Panc1 (cell line): Measurements from ENCODE around the gene PAK1. TPM values are rescaled to one million over a fixed set of nuclear protein-coding genes. Genes with fewer than 3 reads are reported as not detected.

Experiments
- ATAC-seq: fragments of 200-7000 bp; cut with Tn5 transposase; 2 replicates; pipeline ENCODE4 v1.9.1; 2020; ENCODE audit warnings: mild to moderate bottlenecking, moderate library complexity
- BruUV-seq: library from RNA; stranded (reverse); fragments of 400-500 nt; replicated peaks from 2 replicates; lab custom pipeline; 2021; lab: Mats Ljungman, UMichigan
- CTCF ChIA-PET: fragments of 300-600 bp; sonication (Branson Sonifier 250); formaldehyde crosslinking; loops from one replicate; lab custom pipeline; 2022; ENCODE audit warnings: antibody characterized with exemption; lab: Charles Lee
- POLR2A ChIA-PET: fragments of 300-600 bp; sonication (Branson Sonifier 250); formaldehyde crosslinking; loops from one replicate; lab custom pipeline; 2022; ENCODE audit warnings: antibody characterized with exemption; lab: Charles Lee
- DNase-seq: peaks from one replicate; pipeline ENCODE4 v3.0.0-alpha.2; 2010; ENCODE audit warnings: low read depth, low spot score
- H3K27ac ChIP-seq: 2 replicates; pipeline ENCODE4 v1.5.1; 2011; ENCODE audit warnings: mild to moderate bottlenecking, low read length, inconsistent platforms
- H3K27me3 ChIP-seq: fragments of 200-500 bp; sonication (Bioruptor generic); 2 replicates; pipeline ENCODE4 v1.6.0; 2014; ENCODE audit warnings: low read length, inconsistent platforms; ENCODE audit not compliant: control insufficient read depth, insufficient read depth
- H3K36me3 ChIP-seq: fragments of 200-500 bp; sonication (Bioruptor generic); 2 replicates; pipeline ENCODE4 v1.5.1; 2014; ENCODE audit warnings: inconsistent platforms, mild to moderate bottlenecking, low read length, moderate library complexity; ENCODE audit not compliant: control insufficient read depth, insufficient read depth
- H3K4me1 ChIP-seq: 2 replicates; pipeline ENCODE4 v1.5.1; 2011; ENCODE audit warnings: inconsistent platforms, mild to moderate bottlenecking, low read length, moderate library complexity; ENCODE audit not compliant: control insufficient read depth, insufficient read depth
- H3K4me3 ChIP-seq, 2 experiments: 2 replicates each; pipeline ENCODE4 v1.5.1; 2011 to 2012; ENCODE audit warnings: low read depth in 2 of 2, low read length in 2 of 2, mild to moderate bottlenecking in 2 of 2, inconsistent platforms in 1 of 2, moderate library complexity in 1 of 2
- H3K9me3 ChIP-seq: fragments of 200-500 bp; sonication (Bioruptor generic); 2 replicates; pipeline ENCODE4 v1.5.1; 2014; ENCODE audit warnings: low read depth, mild to moderate bottlenecking, inconsistent platforms, low read length, moderate library complexity; ENCODE audit not compliant: control insufficient read depth, insufficient read depth
- POLR2AphosphoS5 ChIP-seq: IDR thresholded peaks from 2 replicates; pipeline ENCODE4 v1.6.1; 2012; ENCODE audit warnings: mild to moderate bottlenecking, low read depth, low read length, moderate library complexity
- SIN3A ChIP-seq: IDR thresholded peaks from 2 replicates; pipeline ENCODE4 v1.6.1; 2012; ENCODE audit warnings: low read depth, mild to moderate bottlenecking, low read length, moderate library complexity, borderline replicate concordance; ENCODE audit not compliant: insufficient read depth
- TCF7L2 ChIP-seq: IDR thresholded peaks from 2 replicates; pipeline ENCODE4 v1.6.1; 2011; ENCODE audit warnings: mild to moderate bottlenecking, low read depth, low read length, inconsistent platforms
- in situ Hi-C: cut with HindIII; loops from 2 replicates; pipeline ENCODE4 v1.10.0; 2016; ENCODE audit warnings: low sequenced_read_pairs, low pct_unique_long_range_greater_than_20kb
- intact Hi-C: fragments of 100-400 bp; cut with micrococcal nuclease; formaldehyde crosslinking; loops from one replicate; pipeline ENCODE4 v1.10.0; 2022; ENCODE audit not compliant: unreplicated experiment
- total RNA-seq: library from RNA; stranded (reverse); gene quantifications from one replicate; pipeline ENCODE4 v1.2.1, GENCODE V29; 2021; ENCODE audit not compliant: unreplicated experiment
- TF ChIP-seq, protein P1 (sequence below), 2 experiments: IDR thresholded peaks; 2 replicates each; pipeline ENCODE4 v1.6.1; 2011 to 2012; ENCODE audit warnings: low read depth in 2 of 2, control low read depth in 1 of 2, low read length in 1 of 2, mild to moderate bottlenecking in 1 of 2, moderate library complexity in 1 of 2; ENCODE audit not compliant: insufficient read depth in 1 of 2
- TF ChIP-seq, protein P2 (sequence below): fragments of 450-650 bp; IDR thresholded peaks from 2 replicates; pipeline ENCODE4 v1.5.1; 2017; ENCODE audit warnings: mild to moderate bottlenecking

Gene PAK1
- total RNA-seq, 1 experiment from 2014 or later: 38.2 TPM

DNA sequence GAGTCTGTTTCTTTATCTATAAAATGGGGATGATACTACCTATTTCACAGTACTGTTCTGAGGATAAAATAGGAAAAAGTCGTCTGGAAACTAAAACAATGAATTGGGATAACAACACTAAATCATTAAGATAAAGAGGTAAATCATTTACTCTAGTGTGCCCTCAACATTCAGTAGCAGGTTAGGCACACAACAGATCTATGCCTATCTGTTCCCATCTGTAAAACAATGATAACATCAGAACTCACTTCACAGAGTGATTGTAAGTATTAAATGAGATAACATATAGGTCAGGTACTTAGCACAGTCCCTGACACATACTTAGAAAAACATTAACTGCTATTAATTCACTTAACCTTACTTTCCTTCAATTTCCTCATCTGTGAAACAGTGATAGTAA, 36.9 kb downstream of the PAK1 start:
- Histone ChIP-seq H3K4me1 (no peaks in the 10 kb centered on the region), H3K9me3 (no peaks in the 10 kb centered on the region), H3K27ac (no peak overlapping the region), H3K27me3 (peaks cover 10% of the 10 kb centered on the region; the same call in 1 of the 2 replicates), H3K4me3 (no peak overlapping the region), H3K36me3 (no peaks in the 10 kb centered on the region)
- DNase-seq: no peak
- ATAC-seq: no peak
- POLR2A ChIA-PET: no interaction called here
- TF ChIP-seq TCF7L2 (no peak), POLR2AphosphoS5 (no peak), SIN3A (no peak)
- TF ChIP-seq, protein P1, sequence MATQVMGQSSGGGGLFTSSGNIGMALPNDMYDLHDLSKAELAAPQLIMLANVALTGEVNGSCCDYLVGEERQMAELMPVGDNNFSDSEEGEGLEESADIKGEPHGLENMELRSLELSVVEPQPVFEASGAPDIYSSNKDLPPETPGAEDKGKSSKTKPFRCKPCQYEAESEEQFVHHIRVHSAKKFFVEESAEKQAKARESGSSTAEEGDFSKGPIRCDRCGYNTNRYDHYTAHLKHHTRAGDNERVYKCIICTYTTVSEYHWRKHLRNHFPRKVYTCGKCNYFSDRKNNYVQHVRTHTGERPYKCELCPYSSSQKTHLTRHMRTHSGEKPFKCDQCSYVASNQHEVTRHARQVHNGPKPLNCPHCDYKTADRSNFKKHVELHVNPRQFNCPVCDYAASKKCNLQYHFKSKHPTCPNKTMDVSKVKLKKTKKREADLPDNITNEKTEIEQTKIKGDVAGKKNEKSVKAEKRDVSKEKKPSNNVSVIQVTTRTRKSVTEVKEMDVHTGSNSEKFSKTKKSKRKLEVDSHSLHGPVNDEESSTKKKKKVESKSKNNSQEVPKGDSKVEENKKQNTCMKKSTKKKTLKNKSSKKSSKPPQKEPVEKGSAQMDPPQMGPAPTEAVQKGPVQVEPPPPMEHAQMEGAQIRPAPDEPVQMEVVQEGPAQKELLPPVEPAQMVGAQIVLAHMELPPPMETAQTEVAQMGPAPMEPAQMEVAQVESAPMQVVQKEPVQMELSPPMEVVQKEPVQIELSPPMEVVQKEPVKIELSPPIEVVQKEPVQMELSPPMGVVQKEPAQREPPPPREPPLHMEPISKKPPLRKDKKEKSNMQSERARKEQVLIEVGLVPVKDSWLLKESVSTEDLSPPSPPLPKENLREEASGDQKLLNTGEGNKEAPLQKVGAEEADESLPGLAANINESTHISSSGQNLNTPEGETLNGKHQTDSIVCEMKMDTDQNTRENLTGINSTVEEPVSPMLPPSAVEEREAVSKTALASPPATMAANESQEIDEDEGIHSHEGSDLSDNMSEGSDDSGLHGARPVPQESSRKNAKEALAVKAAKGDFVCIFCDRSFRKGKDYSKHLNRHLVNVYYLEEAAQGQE (IDR thresholded peaks at IDR 0.05; ENCODE audit: insufficient read depth in 1 of 2, low read depth in 2 of 2, low read length in 1 of 2): no peak
- TF ChIP-seq, protein P2, sequence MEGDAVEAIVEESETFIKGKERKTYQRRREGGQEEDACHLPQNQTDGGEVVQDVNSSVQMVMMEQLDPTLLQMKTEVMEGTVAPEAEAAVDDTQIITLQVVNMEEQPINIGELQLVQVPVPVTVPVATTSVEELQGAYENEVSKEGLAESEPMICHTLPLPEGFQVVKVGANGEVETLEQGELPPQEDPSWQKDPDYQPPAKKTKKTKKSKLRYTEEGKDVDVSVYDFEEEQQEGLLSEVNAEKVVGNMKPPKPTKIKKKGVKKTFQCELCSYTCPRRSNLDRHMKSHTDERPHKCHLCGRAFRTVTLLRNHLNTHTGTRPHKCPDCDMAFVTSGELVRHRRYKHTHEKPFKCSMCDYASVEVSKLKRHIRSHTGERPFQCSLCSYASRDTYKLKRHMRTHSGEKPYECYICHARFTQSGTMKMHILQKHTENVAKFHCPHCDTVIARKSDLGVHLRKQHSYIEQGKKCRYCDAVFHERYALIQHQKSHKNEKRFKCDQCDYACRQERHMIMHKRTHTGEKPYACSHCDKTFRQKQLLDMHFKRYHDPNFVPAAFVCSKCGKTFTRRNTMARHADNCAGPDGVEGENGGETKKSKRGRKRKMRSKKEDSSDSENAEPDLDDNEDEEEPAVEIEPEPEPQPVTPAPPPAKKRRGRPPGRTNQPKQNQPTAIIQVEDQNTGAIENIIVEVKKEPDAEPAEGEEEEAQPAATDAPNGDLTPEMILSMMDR: no peak
- in situ Hi-C loops: no loop called here
- no TSS peak for BruUV-seq
- intact Hi-C loops: no loop called here
- CTCF ChIA-PET: no interaction called here

DNA sequence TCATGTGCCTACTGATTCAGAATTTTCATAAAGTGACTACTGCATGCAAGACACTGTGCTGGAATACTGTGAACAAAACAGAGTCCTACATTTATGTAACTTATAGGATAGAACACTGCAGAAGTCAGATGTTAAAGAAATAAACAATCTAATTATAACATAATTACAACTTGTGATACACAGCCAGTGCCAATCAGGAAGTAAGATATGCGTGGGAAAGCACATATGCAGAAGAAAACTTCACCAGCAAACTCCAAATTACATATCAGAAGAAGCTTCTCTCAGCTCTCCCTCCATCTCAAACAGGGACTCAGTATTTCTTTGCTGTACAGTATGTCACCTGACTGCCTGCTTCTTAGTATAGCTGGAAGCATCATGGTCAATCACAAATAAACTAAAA, 37.4 kb downstream of the PAK1 start:
- ATAC-seq: no peak
- no TSS peak for BruUV-seq
- POLR2A ChIA-PET: no interaction called here

More for the DNA sequence above, 37.4 kb downstream of the PAK1 start:
- Histone ChIP-seq H3K27ac (no peak overlapping the region), H3K36me3 (no peaks in the 10 kb centered on the region), H3K27me3 (peaks cover 10% of the 10 kb centered on the region; the same call in 1 of the 2 replicates), H3K4me3 (no peak overlapping the region), H3K9me3 (no peaks in the 10 kb centered on the region), H3K4me1 (no peaks in the 10 kb centered on the region)
- intact Hi-C loops (no loop called here), in situ Hi-C loops (no loop called here)
- no peak for TF ChIP-seq SIN3A
- TF ChIP-seq TCF7L2: no peak
- TF ChIP-seq, protein P1 (IDR thresholded peaks at IDR 0.05; ENCODE audit: insufficient read depth in 1 of 2, low read depth in 2 of 2, low read length in 1 of 2): no peak
- TF ChIP-seq, protein P2: no peak
- no peak for TF ChIP-seq POLR2AphosphoS5
- DNase-seq: no peak
- CTCF ChIA-PET: no interaction called here
